ENCODE results near the gene MAP2.

The MAP2 gene

GRCh38 chr2:209766613-209767012, 342.8 kb downstream of the MAP2 start:
- Histone ChIP-seq H3K27me3 (ENCODE audit: control insufficient read depth in 1 of 2, insufficient read depth in 2 of 2, low read length in 2 of 2) (peaks cover 0 to 7% of the 10 kb centered on the region in 2 donors), H3K4me3 (ENCODE audit: low read length in 2 of 2) (no peak overlapping the region), H3K36me3 (ENCODE audit: control insufficient read depth in 2 of 2, insufficient read depth in 2 of 2, low read length in 2 of 2) (no peaks in the 10 kb centered on the region), H3K9ac (ENCODE audit: low read length in 2 of 2) (no peak overlapping the region), H3K4me1 (ENCODE audit: control insufficient read depth, insufficient read depth, low read length) (peaks cover 3% of the 10 kb centered on the region), H3K27ac (ENCODE audit: low read length) (no peak overlapping the region), H3K9me3 (ENCODE audit: control insufficient read depth in 2 of 2, low read length in 2 of 2) (no peaks in the 10 kb centered on the region)

GRCh38 chr2:209767316-209767715, 343.5 kb downstream of the MAP2 start:
- H3K27ac ChIP-seq (ENCODE audit: low read length), result no peak overlapping the region
- no peaks in the 10 kb centered on the region for H3K9me3 ChIP-seq (ENCODE audit: control insufficient read depth in 2 of 2, low read length in 2 of 2)
- peaks cover 0 to 7% of the 10 kb centered on the region in 2 donors for H3K27me3 ChIP-seq (ENCODE audit: control insufficient read depth in 1 of 2, insufficient read depth in 2 of 2, low read length in 2 of 2)

GRCh38 chr2:209768557-209768956, 344.7 kb downstream of the MAP2 start:
- no peaks in the 10 kb centered on the region for H3K36me3 ChIP-seq (ENCODE audit: control insufficient read depth in 2 of 2, insufficient read depth in 2 of 2, low read length in 2 of 2)
- H3K9ac ChIP-seq (ENCODE audit: low read length in 2 of 2), result no peak overlapping the region
- no peak overlapping the region for H3K4me3 ChIP-seq (ENCODE audit: low read length in 2 of 2)
- H3K27ac ChIP-seq (ENCODE audit: low read length), result no peak overlapping the region
- no peaks in the 10 kb centered on the region for H3K9me3 ChIP-seq (ENCODE audit: control insufficient read depth in 2 of 2, low read length in 2 of 2)
- H3K27me3 ChIP-seq (ENCODE audit: control insufficient read depth in 1 of 2, insufficient read depth in 2 of 2, low read length in 2 of 2), result peaks cover 0 to 7% of the 10 kb centered on the region in 2 donors
- H3K4me1 ChIP-seq (ENCODE audit: control insufficient read depth, insufficient read depth, low read length), result peaks cover 3% of the 10 kb centered on the region

More at GRCh38 chr2:209767316-209767715, 343.5 kb downstream of the MAP2 start:
- Histone ChIP-seq H3K4me3 (ENCODE audit: low read length in 2 of 2) (no peak overlapping the region), H3K9ac (ENCODE audit: low read length in 2 of 2) (no peak overlapping the region), H3K36me3 (ENCODE audit: control insufficient read depth in 2 of 2, insufficient read depth in 2 of 2, low read length in 2 of 2) (no peaks in the 10 kb centered on the region), H3K4me1 (ENCODE audit: control insufficient read depth, insufficient read depth, low read length) (peaks cover 3% of the 10 kb centered on the region)

GRCh38 chr2:209771474-209772289, 347.8 kb downstream of the MAP2 start, which contains the start of gene UNC80:
Gene UNC80 (plus strand): TSS chr2:209771832. CDS start chr2:209772073, 241 bp downstream.
- H3K9ac ChIP-seq (ENCODE audit: low read length in 2 of 2), result no peak within 1 kb of the TSS
- no peak within 1 kb of the TSS for H3K27ac ChIP-seq (ENCODE audit: low read length)
- peaks cover 3% of the 10 kb centered on the region for H3K4me1 ChIP-seq (ENCODE audit: control insufficient read depth, insufficient read depth, low read length)
- no peaks in the 10 kb centered on the region for H3K9me3 ChIP-seq (ENCODE audit: control insufficient read depth in 2 of 2, low read length in 2 of 2)
- H3K4me3 ChIP-seq (ENCODE audit: low read length in 2 of 2), result peak within 1 kb of the TSS; percentile 56 to 60
- no peaks in the 10 kb centered on the region for H3K36me3 ChIP-seq (ENCODE audit: control insufficient read depth in 2 of 2, insufficient read depth in 2 of 2, low read length in 2 of 2)
- H3K27me3 ChIP-seq (ENCODE audit: control insufficient read depth in 1 of 2, insufficient read depth in 2 of 2, low read length in 2 of 2), result peaks cover 0 to 7% of the 10 kb centered on the region in 2 donors

- H3K36me3 ChIP-seq (ENCODE audit: control insufficient read depth in 2 of 2, insufficient read depth in 2 of 2, low read length in 2 of 2), result no peaks in the 10 kb centered on the region
- H3K9me3 ChIP-seq (ENCODE audit: control insufficient read depth in 2 of 2, low read length in 2 of 2), result no peaks in the 10 kb centered on the region
- H3K4me3 ChIP-seq (ENCODE audit: low read length in 2 of 2), result no peak overlapping the region
- H3K27me3 ChIP-seq (ENCODE audit: control insufficient read depth in 1 of 2, insufficient read depth in 2 of 2, low read length in 2 of 2), result peaks cover 0 to 7% of the 10 kb centered on the region in 2 donors
- H3K9ac ChIP-seq (ENCODE audit: low read length in 2 of 2), result no peak overlapping the region
- peaks cover 3% of the 10 kb centered on the region for H3K4me1 ChIP-seq (ENCODE audit: control insufficient read depth, insufficient read depth, low read length)
- no peak overlapping the region for H3K27ac ChIP-seq (ENCODE audit: low read length)
Observed at GRCh38 chr2:209772290-209772685, 348.4 kb downstream of the MAP2 start.

- Histone ChIP-seq H3K27ac (ENCODE audit: low read length) (no peak overlapping the region), H3K9ac (ENCODE audit: low read length in 2 of 2) (no peak overlapping the region), H3K4me3 (ENCODE audit: low read length in 2 of 2) (no peak overlapping the region), H3K4me1 (ENCODE audit: control insufficient read depth, insufficient read depth, low read length) (peaks cover 3% of the 10 kb centered on the region), H3K9me3 (ENCODE audit: control insufficient read depth in 2 of 2, low read length in 2 of 2) (no peaks in the 10 kb centered on the region), H3K27me3 (ENCODE audit: control insufficient read depth in 1 of 2, insufficient read depth in 2 of 2, low read length in 2 of 2) (peaks cover 0 to 7% of the 10 kb centered on the region in 2 donors), H3K36me3 (ENCODE audit: control insufficient read depth in 2 of 2, insufficient read depth in 2 of 2, low read length in 2 of 2) (no peaks in the 10 kb centered on the region)
Observed at GRCh38 chr2:209773377-209773776, 349.5 kb downstream of the MAP2 start.
